Activated naive CD4-positive, alpha-beta T cell treated with anti-CD3 and anti-CD28 coated beads, Interleukin-2, amount 50 U/mL, for 72 hours (primary cell): ENCODE data around the gene ST6GALNAC5. TPM values are rescaled to one million over a fixed set of nuclear protein-coding genes. Genes with fewer than 3 reads are reported as not detected.

Source experiments
- ATAC-seq, 2 donors: fragments of 150-1000 bp; cut with Tn5 transposase; 2 replicates each; pipeline ENCODE4 v1.10.0; 2021; ENCODE audit warnings: mild to moderate bottlenecking in 2 of 2, moderate library complexity in 2 of 2
- DNase-seq, 2 donors: peaks; one replicate each; pipeline ENCODE4 v3.0.0; 2021 to 2022; ENCODE audit warnings: low spot score in 2 of 2
- H3K27ac Mint-ChIP-seq, 2 donors: one replicate each; pipeline ENCODE4 v1.8.0; 2022; ENCODE audit warnings: mild to moderate bottlenecking in 2 of 2, mixed read lengths in 2 of 2
- H3K36me3 Mint-ChIP-seq, 2 donors: one replicate each; pipeline ENCODE4 v1.8.0; 2022; ENCODE audit warnings: mixed read lengths in 2 of 2
- H3K9me3 Mint-ChIP-seq, 2 donors: one replicate each; pipeline ENCODE4 v1.8.0; 2022; ENCODE audit warnings: mixed read lengths in 2 of 2
- total RNA-seq, 2 donors: library from RNA; stranded (reverse); gene quantifications; one replicate each; pipeline ENCODE4 v1.2.3, GENCODE V29; 2022

ST6GALNAC5 gene
- total RNA-seq, 2 donors from 2014 or later: not detected

GRCh38 chr1:77085109-77085508 is 217.8 kb downstream of the ST6GALNAC5 start:
- H3K36me3 Mint-ChIP-seq: no peaks in the 10 kb centered on the region
- H3K27ac Mint-ChIP-seq: no peak overlapping the region
- ATAC-seq (no peak), DNase-seq (no peak)
- H3K9me3 Mint-ChIP-seq: peaks cover 0 to 3% of the 10 kb centered on the region in 2 donors

- Mint-ChIP-seq H3K27ac (no peak overlapping the region), H3K36me3 (no peaks in the 10 kb centered on the region), H3K9me3 (peaks cover 0 to 3% of the 10 kb centered on the region in 2 donors)
- no peak for DNase-seq
- no peak for ATAC-seq
Observed at GRCh38 chr1:77089756-77090155, 222.5 kb downstream of the ST6GALNAC5 start.

- H3K36me3 Mint-ChIP-seq: no peaks in the 10 kb centered on the region
- no peak for DNase-seq
- H3K27ac Mint-ChIP-seq: no peak overlapping the region
- no peak for ATAC-seq
- peaks cover 0 to 4% of the 10 kb centered on the region in 2 donors for H3K9me3 Mint-ChIP-seq
Observed at GRCh38 chr1:77095236-77095635, 228.0 kb downstream of the ST6GALNAC5 start.

- Mint-ChIP-seq H3K27ac (no peak overlapping the region), H3K9me3 (peaks cover 0 to 4% of the 10 kb centered on the region in 2 donors), H3K36me3 (no peaks in the 10 kb centered on the region)
- no peak for DNase-seq
- no peak for ATAC-seq
Observed at GRCh38 chr1:77096496-77097255, 229.4 kb downstream of the ST6GALNAC5 start.

- Mint-ChIP-seq H3K36me3 (no peaks in the 10 kb centered on the region), H3K9me3 (peaks cover 0 to 4% of the 10 kb centered on the region in 2 donors), H3K27ac (no peak overlapping the region)
- no peak for ATAC-seq
- DNase-seq: no peak
Observed at GRCh38 chr1:77100875-77101274, 233.6 kb downstream of the ST6GALNAC5 start.

GRCh38 chr1:77103486-77103885 is 236.2 kb downstream of the ST6GALNAC5 start:
- Mint-ChIP-seq H3K27ac (no peak overlapping the region), H3K9me3 (no peaks in the 10 kb centered on the region), H3K36me3 (peaks cover under 1% of the 10 kb centered on the region in 2 donors)
- ATAC-seq (no peak), DNase-seq (no peak)

GRCh38 chr1:77104672-77105071 is 237.4 kb downstream of the ST6GALNAC5 start:
- ATAC-seq: no peak

More at GRCh38 chr1:77104672-77105071, 237.4 kb downstream of the ST6GALNAC5 start:
- Mint-ChIP-seq H3K36me3 (peaks cover 6% of the 10 kb centered on the region in 2 donors), H3K27ac (peak overlapping the region in 1 of 2 donors; percentile 17), H3K9me3 (peaks cover 0 to 4% of the 10 kb centered on the region in 2 donors)
- no peak for DNase-seq
